SK-N-MC (cell line): Measurements from ENCODE around the gene BACE2.

Source experiments
- DNase-seq: peaks from one replicate; pipeline ENCODE4 v3.0.0-alpha.2; 2011; ENCODE audit warnings: low read depth, low spot score
- H3K27ac ChIP-seq: fragments of 200-600 bp; sonication (generic); 2 replicates; pipeline ENCODE4 v1.5.1; 2016; ENCODE audit warnings: mixed run types
- H3K36me3 ChIP-seq: fragments of 200-600 bp; sonication (generic); 2 replicates; pipeline ENCODE4 v1.6.1; 2017; ENCODE audit warnings: antibody characterized with exemption, low read length, mixed read lengths; ENCODE audit not compliant: insufficient read depth
- H3K4me3 ChIP-seq: fragments of 200-600 bp; sonication (generic); 2 replicates; pipeline ENCODE4 v1.5.1; 2016
- H3K9ac ChIP-seq: fragments of 200-600 bp; sonication (generic); 2 replicates; pipeline ENCODE4 v1.8.0; 2017; ENCODE audit warnings: mixed run types, mixed read lengths; ENCODE audit not compliant: insufficient read length
- H3K9me3 ChIP-seq: fragments of 200-600 bp; sonication (generic); 2 replicates; pipeline ENCODE4 v1.6.1; 2017; ENCODE audit warnings: low read depth, mild to moderate bottlenecking, antibody characterized with exemption, low read length, moderate library complexity, mixed read lengths
- EZH2 ChIP-seq: fragments of 200-600 bp; sonication (generic); IDR thresholded peaks from one replicate; pipeline ENCODE4 v1.6.1; 2017; ENCODE audit warnings: antibody characterized with exemption
- FOXP2 ChIP-seq: optimal IDR thresholded peaks from 2 replicates; pipeline ENCODE3; 2011; ENCODE audit warnings: mild to moderate bottlenecking, moderate library complexity; ENCODE audit not compliant: insufficient read depth; ENCODE audit errors: extremely low read length, control extremely low read depth
- POLR2AphosphoS5 ChIP-seq: IDR thresholded peaks from 2 replicates; pipeline ENCODE4 v1.6.1; 2012; ENCODE audit warnings: mild to moderate bottlenecking, low read depth, low read length, borderline replicate concordance

Gene BACE2

GRCh38 chr21:41143596-41144325 is 24.2 kb upstream of the BACE2 start:
- Histone ChIP-seq H3K9me3 (no peaks in the 10 kb centered on the region), H3K9ac (no peak overlapping the region), H3K4me3 (no peak overlapping the region), H3K27ac (no peak overlapping the region), H3K36me3 (no peaks in the 10 kb centered on the region)
- DNase-seq = no peak
- TF ChIP-seq FOXP2 = no peak

GRCh38 chr21:41147096-41147978 is 20.6 kb upstream of the BACE2 start:
- no peaks in the 10 kb centered on the region for H3K9me3 ChIP-seq
- TF ChIP-seq FOXP2 (no peak), POLR2AphosphoS5 (no peak)
- no peaks in the 10 kb centered on the region for H3K36me3 ChIP-seq
- H3K9ac ChIP-seq = no peak overlapping the region
- H3K27ac ChIP-seq = no peak overlapping the region
- no peak for DNase-seq
- H3K4me3 ChIP-seq = no peak overlapping the region

- H3K9ac ChIP-seq = no peak overlapping the region
- H3K4me3 ChIP-seq = no peak overlapping the region
- no peaks in the 10 kb centered on the region for H3K36me3 ChIP-seq
- DNase-seq = no peak
- H3K9me3 ChIP-seq = no peaks in the 10 kb centered on the region
- H3K27ac ChIP-seq = no peak overlapping the region
- TF ChIP-seq EZH2 = no peak
- no peak for TF ChIP-seq POLR2AphosphoS5
- TF ChIP-seq FOXP2 = no peak
Observed at GRCh38 chr21:41147979-41148355, 20.0 kb upstream of the BACE2 start.

GRCh38 chr21:41148798-41149197 is 19.2 kb upstream of the BACE2 start:
- TF ChIP-seq POLR2AphosphoS5 (no peak), FOXP2 (no peak), EZH2 (no peak)
- Histone ChIP-seq H3K9ac (no peak overlapping the region), H3K9me3 (no peaks in the 10 kb centered on the region), H3K27ac (no peak overlapping the region), H3K36me3 (no peaks in the 10 kb centered on the region), H3K4me3 (no peak overlapping the region)
- DNase-seq = no peak

GRCh38 chr21:41149199-41149598 is 18.8 kb upstream of the BACE2 start:
- H3K27ac ChIP-seq = no peak overlapping the region
- H3K9me3 ChIP-seq = no peaks in the 10 kb centered on the region
- no peak overlapping the region for H3K4me3 ChIP-seq
- DNase-seq = no peak
- H3K36me3 ChIP-seq = no peaks in the 10 kb centered on the region
- TF ChIP-seq FOXP2 (no peak), POLR2AphosphoS5 (no peak), EZH2 (no peak)
- no peak overlapping the region for H3K9ac ChIP-seq

- no peak overlapping the region for H3K9ac ChIP-seq
Observed at GRCh38 chr21:41152147-41152546, 15.8 kb upstream of the BACE2 start.

GRCh38 chr21:41153443-41153842 is 14.5 kb upstream of the BACE2 start:
- no peak overlapping the region for H3K9ac ChIP-seq
- TF ChIP-seq POLR2AphosphoS5 = no peak
- no peak for TF ChIP-seq FOXP2
- TF ChIP-seq EZH2 = no peak
- no peak for DNase-seq
- no peaks in the 10 kb centered on the region for H3K36me3 ChIP-seq
- no peak overlapping the region for H3K4me3 ChIP-seq
- H3K27ac ChIP-seq = no peak overlapping the region
- H3K9me3 ChIP-seq = no peaks in the 10 kb centered on the region

More at GRCh38 chr21:41152147-41152546, 15.8 kb upstream of the BACE2 start:
- H3K9me3 ChIP-seq = no peaks in the 10 kb centered on the region
- TF ChIP-seq POLR2AphosphoS5 = no peak
- TF ChIP-seq FOXP2 = no peak
- no peak for TF ChIP-seq EZH2
- no peaks in the 10 kb centered on the region for H3K36me3 ChIP-seq
- no peak for DNase-seq
- H3K4me3 ChIP-seq = no peak overlapping the region
- H3K27ac ChIP-seq = no peak overlapping the region

- DNase-seq = no peak
- no peak overlapping the region for H3K9ac ChIP-seq
- TF ChIP-seq EZH2 = no peak
- TF ChIP-seq POLR2AphosphoS5 = no peak
- TF ChIP-seq FOXP2 = no peak
Observed at GRCh38 chr21:41156142-41156541, 11.8 kb upstream of the BACE2 start.

More at GRCh38 chr21:41156142-41156541, 11.8 kb upstream of the BACE2 start:
- H3K36me3 ChIP-seq = no peaks in the 10 kb centered on the region
- no peak overlapping the region for H3K4me3 ChIP-seq
- H3K9me3 ChIP-seq = no peaks in the 10 kb centered on the region
- no peak overlapping the region for H3K27ac ChIP-seq
